Muscle layer of colon (tissue), 2 donors: Measurements from ENCODE around the gene NF2.

ENCODE experiments used
- H3K27ac ChIP-seq: one replicate; pipeline ENCODE4 v1.7.0; 2013; ENCODE audit warnings: low read depth, mild to moderate bottlenecking, low read length, moderate library complexity
- H3K27me3 ChIP-seq, 2 donors: one replicate each; pipeline ENCODE4 v1.7.0; 2013; ENCODE audit warnings: low read length in 2 of 2, mild to moderate bottlenecking in 2 of 2; ENCODE audit not compliant: insufficient read depth in 2 of 2, control insufficient read depth in 1 of 2
- H3K36me3 ChIP-seq: one replicate; pipeline ENCODE4 v1.7.0; 2013; ENCODE audit warnings: mild to moderate bottlenecking, low read length; ENCODE audit not compliant: insufficient read depth
- H3K4me1 ChIP-seq: one replicate; pipeline ENCODE4 v1.7.0; 2013; ENCODE audit warnings: mild to moderate bottlenecking, low read length; ENCODE audit not compliant: insufficient read depth
- H3K4me3 ChIP-seq, 2 donors: one replicate each; pipeline ENCODE4 v1.7.0; 2013; ENCODE audit warnings: low read length in 2 of 2, low read depth in 1 of 2, mild to moderate bottlenecking in 1 of 2, moderate library complexity in 1 of 2
- H3K9ac ChIP-seq: one replicate; pipeline ENCODE4 v1.7.0; 2013; ENCODE audit warnings: low read length
- H3K9me3 ChIP-seq: one replicate; pipeline ENCODE4 v1.7.0; 2013; ENCODE audit warnings: mild to moderate bottlenecking, low read length
- donor health status: abdominal sarcoma.
- donor health status: Adenocarcinoma of cecum.

NF2 gene

GRCh38 chr22:29633514-29634312 is 30.3 kb downstream of the NF2 start:
- Histone ChIP-seq H3K27ac (no peak overlapping the region), H3K4me3 (no peak overlapping the region)

DNA sequence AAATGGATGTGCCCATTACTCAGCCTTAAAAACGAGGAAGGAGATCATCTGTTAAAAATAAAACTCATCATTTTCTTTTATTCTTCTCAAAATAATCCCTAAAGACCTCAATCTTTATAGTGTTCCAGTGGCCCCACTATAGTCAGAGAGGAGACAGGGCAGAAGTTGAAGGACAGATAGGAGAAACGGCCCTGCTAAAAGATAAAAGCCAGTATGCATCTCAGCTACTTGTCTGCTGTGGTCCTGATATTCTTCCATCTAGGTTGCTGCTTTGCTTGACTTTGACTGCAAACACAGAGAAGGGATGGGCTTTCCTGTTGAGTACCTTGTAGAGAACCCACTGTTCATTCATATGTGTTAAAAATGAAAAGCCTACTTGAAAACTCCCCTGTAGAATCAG is 31.4 kb downstream of the NF2 start:
- H3K9me3 ChIP-seq: no peaks in the 10 kb centered on the region
- peaks cover 15% of the 10 kb centered on the region for H3K4me1 ChIP-seq

More at GRCh38 chr22:29633514-29634312, 30.3 kb downstream of the NF2 start:
- peaks cover 25% of the 10 kb centered on the region for H3K4me1 ChIP-seq
- no peaks in the 10 kb centered on the region for H3K9me3 ChIP-seq
- no peaks in the 10 kb centered on the region for H3K27me3 ChIP-seq
- H3K36me3 ChIP-seq: no peaks in the 10 kb centered on the region
- H3K9ac ChIP-seq: no peak overlapping the region

GRCh38 chr22:29635734-29636357 is 32.4 kb downstream of the NF2 start:
- no peaks in the 10 kb centered on the region for H3K9me3 ChIP-seq
- peaks cover 5% of the 10 kb centered on the region for H3K4me1 ChIP-seq

More for the DNA sequence above, 31.4 kb downstream of the NF2 start:
- H3K27me3 ChIP-seq: no peaks in the 10 kb centered on the region
- H3K9ac ChIP-seq: no peak overlapping the region
- no peaks in the 10 kb centered on the region for H3K36me3 ChIP-seq
- no peak overlapping the region for H3K4me3 ChIP-seq
- no peak overlapping the region for H3K27ac ChIP-seq

GRCh38 chr22:29636751-29637150 is 33.3 kb downstream of the NF2 start:
- H3K9me3 ChIP-seq: no peaks in the 10 kb centered on the region
- H3K27ac ChIP-seq: no peak overlapping the region
- H3K27me3 ChIP-seq: no peaks in the 10 kb centered on the region
- H3K9ac ChIP-seq: no peak overlapping the region
- H3K4me1 ChIP-seq: no peaks in the 10 kb centered on the region
- no peak overlapping the region for H3K4me3 ChIP-seq
- peaks cover under 1% of the 10 kb centered on the region for H3K36me3 ChIP-seq

More at GRCh38 chr22:29635734-29636357, 32.4 kb downstream of the NF2 start:
- H3K27ac ChIP-seq: no peak overlapping the region
- no peak overlapping the region for H3K4me3 ChIP-seq
- no peaks in the 10 kb centered on the region for H3K27me3 ChIP-seq
- no peaks in the 10 kb centered on the region for H3K36me3 ChIP-seq
- H3K9ac ChIP-seq: no peak overlapping the region

- H3K36me3 ChIP-seq: peaks cover 5% of the 10 kb centered on the region
- no peak overlapping the region for H3K9ac ChIP-seq
- H3K27ac ChIP-seq: no peak overlapping the region
- no peaks in the 10 kb centered on the region for H3K27me3 ChIP-seq
- H3K4me1 ChIP-seq: no peaks in the 10 kb centered on the region
- H3K4me3 ChIP-seq: no peak overlapping the region
- H3K9me3 ChIP-seq: no peaks in the 10 kb centered on the region
Observed at GRCh38 chr22:29637181-29637580, 33.7 kb downstream of the NF2 start.

GRCh38 chr22:29638678-29639077 is 35.2 kb downstream of the NF2 start:
- H3K4me3 ChIP-seq: no peak overlapping the region
- no peak overlapping the region for H3K9ac ChIP-seq
- no peaks in the 10 kb centered on the region for H3K4me1 ChIP-seq
- peaks cover 12% of the 10 kb centered on the region for H3K36me3 ChIP-seq
- H3K27ac ChIP-seq: no peak overlapping the region
- no peaks in the 10 kb centered on the region for H3K9me3 ChIP-seq
- no peaks in the 10 kb centered on the region for H3K27me3 ChIP-seq

- no peaks in the 10 kb centered on the region for H3K9me3 ChIP-seq
- peaks cover 12% of the 10 kb centered on the region for H3K36me3 ChIP-seq
- H3K4me1 ChIP-seq: no peaks in the 10 kb centered on the region
- no peaks in the 10 kb centered on the region for H3K27me3 ChIP-seq
- H3K9ac ChIP-seq: no peak overlapping the region
- H3K27ac ChIP-seq: no peak overlapping the region
- no peak overlapping the region for H3K4me3 ChIP-seq
Observed at GRCh38 chr22:29639096-29639495, 35.7 kb downstream of the NF2 start.

GRCh38 chr22:29641042-29641699 is 37.7 kb downstream of the NF2 start:
- Histone ChIP-seq H3K4me3 (no peak overlapping the region), H3K9me3 (no peaks in the 10 kb centered on the region), H3K27me3 (no peaks in the 10 kb centered on the region), H3K4me1 (no peaks in the 10 kb centered on the region), H3K9ac (no peak overlapping the region), H3K36me3 (peaks cover 20% of the 10 kb centered on the region), H3K27ac (no peak overlapping the region)

DNA sequence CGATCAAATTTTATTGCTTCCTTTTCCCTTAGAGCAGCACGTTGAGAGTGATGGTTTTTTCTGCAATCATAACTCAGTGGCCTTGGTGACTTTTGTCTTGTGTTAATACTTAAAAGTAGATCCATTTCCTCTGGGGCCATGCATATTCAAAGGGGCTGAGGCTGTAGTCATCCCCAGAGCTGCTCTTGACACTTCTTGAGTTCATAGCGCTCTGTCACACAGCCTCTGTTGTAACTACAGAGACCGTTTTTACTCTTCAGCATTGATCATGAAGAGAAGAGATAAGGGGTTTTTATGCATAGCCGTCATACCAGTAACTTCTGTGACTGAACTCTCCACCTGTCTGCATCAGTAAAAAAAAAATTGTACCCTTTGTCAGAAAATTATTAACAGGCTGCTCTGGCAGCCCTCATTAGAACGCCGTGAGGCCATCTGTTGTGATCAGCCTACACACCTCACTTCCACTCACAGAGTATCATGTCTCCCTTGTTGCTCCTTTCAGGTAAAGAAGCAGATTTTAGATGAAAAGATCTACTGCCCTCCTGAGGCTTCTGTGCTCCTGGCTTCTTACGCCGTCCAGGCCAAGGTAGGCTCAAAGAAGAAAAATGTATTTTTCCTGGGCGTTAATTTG is 38.4 kb downstream of the NF2 start:
- no peaks in the 10 kb centered on the region for H3K9me3 ChIP-seq
- H3K27ac ChIP-seq: no peak overlapping the region
- no peaks in the 10 kb centered on the region for H3K4me1 ChIP-seq
- no peak overlapping the region for H3K9ac ChIP-seq
- peaks cover 20% of the 10 kb centered on the region for H3K36me3 ChIP-seq
- no peak overlapping the region for H3K4me3 ChIP-seq
- no peaks in the 10 kb centered on the region for H3K27me3 ChIP-seq

DNA sequence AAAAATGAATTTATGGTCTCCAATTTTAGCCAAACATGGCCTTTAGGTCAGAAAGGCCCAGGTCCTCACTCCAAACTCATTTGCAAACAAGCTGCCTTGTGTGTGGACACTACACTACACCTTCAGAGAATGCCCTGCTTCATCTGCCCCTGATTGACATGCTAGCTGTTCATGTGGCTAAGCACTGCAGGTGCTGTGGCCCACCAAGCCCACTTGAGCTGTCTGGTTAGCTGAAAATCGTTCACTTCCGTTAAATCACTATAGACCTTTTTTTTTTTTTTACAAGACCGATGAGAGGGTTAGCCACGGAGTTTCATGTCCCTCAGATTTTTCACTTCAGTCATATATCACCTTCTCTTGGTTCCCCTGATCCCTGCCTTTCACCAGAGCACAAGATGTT is 39.3 kb downstream of the NF2 start:
- peaks cover 20% of the 10 kb centered on the region for H3K36me3 ChIP-seq
- H3K9ac ChIP-seq: no peak overlapping the region

More for the DNA sequence above, 39.3 kb downstream of the NF2 start:
- no peak overlapping the region for H3K27ac ChIP-seq
- H3K9me3 ChIP-seq: no peaks in the 10 kb centered on the region
- H3K4me3 ChIP-seq: no peak overlapping the region
- no peaks in the 10 kb centered on the region for H3K27me3 ChIP-seq
- no peaks in the 10 kb centered on the region for H3K4me1 ChIP-seq
